WI38 (cell line): ENCODE measurements around the gene RERE.

Experiments used
- H3K4me3 ChIP-seq: 2 replicates; pipeline ENCODE4 v1.5.1; 2011; ENCODE audit warnings: low read depth, mild to moderate bottlenecking, control low read depth, low read length
- CTCF ChIP-seq: IDR thresholded peaks from 2 replicates; pipeline ENCODE4 v1.5.1; 2012; ENCODE audit warnings: low read depth, mild to moderate bottlenecking, control low read depth, low read length

RERE gene

GRCh38 chr1:8716238-8716637, 101.2 kb downstream of the RERE start:
- TF ChIP-seq CTCF: no peak
- no peak overlapping the region for H3K4me3 ChIP-seq

- no peak for TF ChIP-seq CTCF
- H3K4me3 ChIP-seq: no peak overlapping the region
Observed at GRCh38 chr1:8714173-8714572, 103.3 kb downstream of the RERE start.

DNA sequence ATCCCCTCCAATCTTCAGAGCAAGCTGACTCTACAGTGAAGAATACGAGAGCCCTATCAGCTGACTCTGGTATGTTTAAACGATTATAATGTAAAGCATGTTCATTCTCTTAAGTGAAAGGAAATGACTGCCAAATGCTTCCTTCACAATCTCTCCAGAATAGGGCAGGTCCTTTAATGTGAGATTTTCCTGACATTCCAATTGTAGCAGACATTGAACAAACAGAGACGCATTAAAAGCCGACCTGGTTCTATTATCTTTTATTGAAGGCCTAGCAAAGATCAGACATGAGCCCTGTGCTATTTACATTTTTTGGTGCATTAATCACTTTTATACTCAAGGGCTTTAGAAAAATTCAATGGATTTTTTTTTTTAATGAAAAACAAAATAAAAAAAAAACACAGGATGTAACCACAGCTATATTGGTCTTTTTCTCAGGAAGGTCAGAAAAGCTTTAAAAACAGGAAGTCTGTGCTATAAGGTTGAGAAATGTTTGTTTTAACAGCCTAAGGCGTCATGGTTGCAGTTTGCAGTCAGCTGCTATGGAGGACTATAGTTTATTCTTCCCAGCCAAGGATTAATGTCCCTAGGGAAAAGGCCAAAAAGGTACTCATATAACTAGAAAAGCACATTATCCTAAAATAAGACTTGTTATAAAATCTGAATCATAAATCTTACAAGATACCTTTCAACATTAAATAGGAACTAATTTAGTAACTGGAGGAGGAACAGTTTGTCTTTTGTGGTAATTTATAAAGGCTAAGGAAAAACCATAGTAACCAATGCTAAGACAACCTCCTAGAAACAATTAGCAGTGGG, 104.8 kb downstream of the RERE start:
- peak overlapping the region; percentile 6; the same call in 1 of the 2 replicates for H3K4me3 ChIP-seq
- TF ChIP-seq CTCF: no peak

DNA sequence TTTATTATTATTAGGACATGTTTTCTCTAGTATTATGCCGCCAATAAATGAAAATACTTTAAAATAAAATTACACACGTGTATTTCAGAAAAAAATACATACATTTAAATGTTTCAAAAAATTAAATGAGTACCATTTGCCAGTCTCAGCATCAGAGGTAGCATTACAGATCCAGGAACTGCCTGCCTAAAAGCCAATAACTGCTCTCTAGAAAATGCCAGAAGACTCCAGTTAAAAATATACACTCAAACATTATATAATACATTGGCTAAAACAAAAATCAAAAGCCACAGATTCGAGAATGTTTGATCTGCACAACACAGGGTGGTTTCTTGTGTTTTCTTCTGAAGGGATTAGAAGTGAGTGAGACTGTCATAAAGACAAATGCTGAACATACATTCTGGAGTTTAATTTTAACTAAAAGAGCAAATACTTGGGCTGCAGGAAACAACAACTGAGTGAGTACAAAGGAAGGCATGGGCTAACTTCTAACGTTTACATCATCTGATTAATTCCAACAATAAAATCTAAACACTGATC, 105.5 kb downstream of the RERE start:
- H3K4me3 ChIP-seq: no peak overlapping the region
- TF ChIP-seq CTCF: no peak

GRCh38 chr1:8711151-8711550, 106.3 kb downstream of the RERE start:
- H3K4me3 ChIP-seq: no peak overlapping the region
- TF ChIP-seq CTCF: no peak

GRCh38 chr1:8708259-8708658, 109.2 kb downstream of the RERE start:
- no peak for TF ChIP-seq CTCF

DNA sequence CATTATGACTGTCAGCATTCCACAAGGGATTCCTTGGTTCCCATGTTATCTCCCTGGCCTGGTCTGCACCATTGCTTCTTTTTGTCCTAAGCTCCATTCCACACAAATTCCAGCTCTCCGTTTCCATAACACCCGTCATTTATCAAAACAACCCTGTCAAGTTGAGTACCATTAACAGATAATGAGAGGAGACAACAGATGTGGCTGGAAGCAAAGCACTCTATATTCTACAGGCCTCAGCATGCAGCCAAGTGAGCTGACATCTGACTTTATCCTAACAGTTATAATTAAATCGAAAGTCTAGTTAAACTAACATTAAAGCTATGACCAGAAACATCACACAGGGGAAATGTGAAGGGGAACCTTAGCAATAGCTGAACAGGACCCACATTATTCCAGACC, 110.4 kb downstream of the RERE start:
- H3K4me3 ChIP-seq: no peak overlapping the region
- TF ChIP-seq CTCF: no peak

More at GRCh38 chr1:8708259-8708658, 109.2 kb downstream of the RERE start:
- H3K4me3 ChIP-seq: no peak overlapping the region
